Activated CD4-positive, alpha-beta T cell treated with anti-CD3 and anti-CD28 coated beads, Interleukin-2, amount 10 ng/mL, durations not matched to agents 7 days and 5 days (primary cell): ENCODE results near the gene CHKA. TPM values are rescaled to one million over a fixed set of nuclear protein-coding genes. Genes with fewer than 3 reads are reported as not detected.

Experiments
- CTCF ChIA-PET: fragments of 350-600 bp; sonication (Branson Sonifier 250); formaldehyde crosslinking; loops from one replicate; lab custom pipeline; 2021; ENCODE audit warnings: antibody characterized with exemption; lab: Charles Lee
- POLR2A ChIA-PET: fragments of 350-600 bp; sonication (Branson Sonifier 250); formaldehyde crosslinking; loops from one replicate; lab custom pipeline; 2021; ENCODE audit warnings: antibody characterized with exemption; lab: Charles Lee
- DNase-seq: peaks from one replicate; pipeline ENCODE4 v3.0.0-alpha.2; 2020
- H3K27ac Mint-ChIP-seq: one replicate; pipeline ENCODE4 v1.8.0; 2021; ENCODE audit warnings: mild to moderate bottlenecking, moderate library complexity, mixed read lengths
- H3K27me3 Mint-ChIP-seq: one replicate; pipeline ENCODE4 v1.8.0; 2021; ENCODE audit warnings: mixed read lengths
- H3K36me3 Mint-ChIP-seq: one replicate; pipeline ENCODE4 v1.8.0; 2021; ENCODE audit warnings: low read depth, mixed read lengths
- H3K4me1 Mint-ChIP-seq: one replicate; pipeline ENCODE4 v1.8.0; 2021; ENCODE audit warnings: mixed read lengths
- H3K4me3 Mint-ChIP-seq: one replicate; pipeline ENCODE4 v1.8.0; 2021; ENCODE audit warnings: mild to moderate bottlenecking, moderate library complexity, mixed read lengths
- H3K9me3 Mint-ChIP-seq: one replicate; pipeline ENCODE4 v1.8.0; 2021; ENCODE audit warnings: mixed read lengths
- total RNA-seq, 2 experiments: library from RNA; stranded (reverse); gene quantifications; one replicate each; pipeline ENCODE4 v1.2.3, GENCODE V29; 2021

The CHKA gene
- total RNA-seq, 2 experiments from 2014 or later, result 4.5 to 6.3 TPM

DNA sequence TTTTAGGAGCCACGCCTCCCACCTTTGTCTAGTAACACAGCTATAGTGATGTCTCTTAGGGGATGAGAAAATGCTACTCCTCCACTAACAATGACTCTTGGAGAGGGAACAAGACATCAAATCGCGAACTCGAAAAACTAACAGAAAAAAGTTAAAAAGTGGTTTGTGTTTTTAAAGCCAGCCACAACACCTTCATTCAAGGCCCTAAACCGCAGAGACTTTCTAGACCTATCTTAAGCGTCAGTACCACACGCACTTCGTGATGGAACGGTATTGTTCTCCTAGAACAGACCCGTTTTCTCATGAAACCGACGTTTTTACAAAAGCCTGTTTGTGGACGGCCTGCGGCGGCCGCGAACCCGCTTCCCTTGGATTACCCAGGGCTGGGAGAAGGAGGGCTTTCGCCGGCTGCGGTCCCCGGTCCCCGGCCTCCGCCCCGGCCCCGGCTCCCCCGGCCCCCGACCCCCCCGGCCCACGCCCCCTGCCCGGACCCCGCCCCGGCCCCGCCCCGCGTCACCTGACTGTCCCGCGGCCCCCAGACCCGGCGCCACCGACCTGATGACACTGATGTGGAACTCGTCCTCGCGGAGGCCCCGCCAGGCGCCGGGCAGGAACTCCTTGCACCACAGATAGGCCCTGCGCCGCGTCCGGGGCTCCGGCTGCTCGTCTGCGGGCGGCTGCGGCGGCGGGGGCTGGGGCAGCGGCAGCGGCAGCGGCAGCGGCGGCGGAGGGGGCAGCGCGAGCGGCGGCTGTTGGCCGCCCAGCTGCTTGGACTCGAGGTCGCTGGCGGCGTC is 718 bp downstream of the CHKA start:
- DNase-seq, result peak; percentile 56
- Mint-ChIP-seq H3K36me3 (no peaks in the 10 kb centered on the region), H3K9me3 (no peaks in the 10 kb centered on the region), H3K4me1 (peaks cover 21% of the 10 kb centered on the region), H3K27me3 (no peaks in the 10 kb centered on the region), H3K4me3 (peak overlapping the region; percentile 77), H3K27ac (peak overlapping the region; percentile 80)
- ChIA-PET POLR2A (no interaction called here), CTCF (interaction anchor here (0.6 to 0.7 kb wide), 2 partner anchors 998 to 1555 kb away, joined by 3 read pairs; no protein-coding TSS in a partner anchor)

GRCh38 chr11:68118706-68119448 is 2.3 kb downstream of the CHKA start:
- no peaks in the 10 kb centered on the region for H3K36me3 Mint-ChIP-seq
- no peak for DNase-seq
- POLR2A ChIA-PET, result interaction anchor here (0.6 to 0.7 kb wide), 2 partner anchors 72 to 79 kb away, joined by 3 to 9 read pairs; no protein-coding TSS in a partner anchor
- CTCF ChIA-PET, result no interaction called here
- H3K27me3 Mint-ChIP-seq, result no peaks in the 10 kb centered on the region
- no peak overlapping the region for H3K27ac Mint-ChIP-seq
- no peak overlapping the region for H3K4me3 Mint-ChIP-seq
- H3K4me1 Mint-ChIP-seq, result peaks cover 21% of the 10 kb centered on the region
- no peaks in the 10 kb centered on the region for H3K9me3 Mint-ChIP-seq

- POLR2A ChIA-PET, result interaction anchor here (0.6 to 0.7 kb wide), 2 partner anchors 71 to 80 kb away, joined by 3 to 9 read pairs; no protein-coding TSS in a partner anchor
- no peaks in the 10 kb centered on the region for H3K9me3 Mint-ChIP-seq
- H3K36me3 Mint-ChIP-seq, result no peaks in the 10 kb centered on the region
- no peaks in the 10 kb centered on the region for H3K27me3 Mint-ChIP-seq
- DNase-seq, result no peak
- no peak overlapping the region for H3K4me3 Mint-ChIP-seq
- no peak overlapping the region for H3K27ac Mint-ChIP-seq
- peaks cover 20% of the 10 kb centered on the region for H3K4me1 Mint-ChIP-seq
- CTCF ChIA-PET, result interaction anchor here (0.6 kb wide), 1 partner anchor 71 kb away, joined by 3 read pairs; no protein-coding TSS in a partner anchor
These were observed 3.2 kb downstream of the CHKA start for GRCh38 chr11:68117853-68118470.

DNA sequence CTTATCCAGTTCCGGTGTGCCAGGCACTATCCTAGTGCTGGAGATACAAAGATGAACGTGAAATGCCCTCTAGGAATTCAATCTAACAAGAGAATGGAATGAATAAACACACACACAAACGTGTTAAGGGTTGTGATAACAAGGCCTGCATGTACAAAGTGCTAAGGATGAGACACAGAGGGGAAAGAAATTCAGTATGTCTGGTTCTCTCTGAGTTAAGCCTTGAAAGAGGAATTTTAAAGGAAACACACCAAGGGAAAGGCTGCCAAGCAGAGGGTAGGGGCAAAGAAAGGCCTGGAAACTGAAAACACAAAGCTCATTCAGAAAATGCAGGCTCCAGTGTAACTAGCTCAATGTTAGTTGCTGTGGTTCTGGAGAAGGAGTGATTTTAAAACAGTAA is 4.2 kb downstream of the CHKA start:
- Mint-ChIP-seq H3K36me3 (no peaks in the 10 kb centered on the region), H3K27me3 (no peaks in the 10 kb centered on the region), H3K9me3 (no peaks in the 10 kb centered on the region), H3K4me3 (no peak overlapping the region), H3K4me1 (peaks cover 14% of the 10 kb centered on the region), H3K27ac (no peak overlapping the region)
- ChIA-PET POLR2A (no interaction called here), CTCF (interaction anchor here (0.6 kb wide), 1 partner anchor 586 kb away, joined by 3 read pairs; no protein-coding TSS in a partner anchor)
- DNase-seq, result no peak

GRCh38 chr11:68116126-68116525 is 5.1 kb downstream of the CHKA start:
- no peaks in the 10 kb centered on the region for H3K9me3 Mint-ChIP-seq
- no peak overlapping the region for H3K27ac Mint-ChIP-seq
- CTCF ChIA-PET, result no interaction called here
- DNase-seq, result no peak
- POLR2A ChIA-PET, result no interaction called here
- H3K4me1 Mint-ChIP-seq, result peaks cover 11% of the 10 kb centered on the region
- no peak overlapping the region for H3K4me3 Mint-ChIP-seq
- H3K36me3 Mint-ChIP-seq, result no peaks in the 10 kb centered on the region
- no peaks in the 10 kb centered on the region for H3K27me3 Mint-ChIP-seq

DNA sequence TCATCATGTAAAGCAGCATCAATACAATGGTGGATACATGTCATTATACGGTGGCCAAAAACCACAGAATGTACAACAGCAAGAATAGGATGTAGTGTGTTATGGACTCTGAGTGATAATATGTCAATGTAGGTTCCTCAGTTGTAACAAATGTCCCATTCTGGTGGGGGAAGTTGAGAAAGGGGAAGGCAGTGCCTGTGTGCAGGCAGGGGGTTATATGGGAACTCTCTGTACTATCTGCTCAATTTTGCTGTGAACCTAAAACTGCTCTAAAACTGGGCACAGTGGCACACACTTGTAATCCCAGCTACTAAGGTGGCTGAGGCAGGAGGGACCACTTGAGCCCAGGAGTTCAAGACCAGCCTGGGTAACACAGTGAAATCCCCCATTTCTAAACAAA is 5.9 kb downstream of the CHKA start:
- no peaks in the 10 kb centered on the region for H3K9me3 Mint-ChIP-seq
- no peak for DNase-seq
- CTCF ChIA-PET, result interaction anchor here (0.6 kb wide), 2 partner anchors 11 to 732 kb away, joined by 3 read pairs; no protein-coding TSS in a partner anchor
- no peaks in the 10 kb centered on the region for H3K36me3 Mint-ChIP-seq
- POLR2A ChIA-PET, result no interaction called here
- no peak overlapping the region for H3K27ac Mint-ChIP-seq
- H3K27me3 Mint-ChIP-seq, result no peaks in the 10 kb centered on the region
- H3K4me1 Mint-ChIP-seq, result peaks cover 10% of the 10 kb centered on the region
- no peak overlapping the region for H3K4me3 Mint-ChIP-seq

GRCh38 chr11:68113986-68114385 is 7.2 kb downstream of the CHKA start:
- Mint-ChIP-seq H3K4me3 (no peak overlapping the region), H3K27me3 (no peaks in the 10 kb centered on the region), H3K36me3 (no peaks in the 10 kb centered on the region), H3K27ac (no peak overlapping the region), H3K9me3 (no peaks in the 10 kb centered on the region), H3K4me1 (peaks cover 5% of the 10 kb centered on the region)
- POLR2A ChIA-PET, result interaction anchor here (0.6 kb wide), 1 partner anchor 9 kb away, joined by 3 read pairs; no protein-coding TSS in a partner anchor
- no peak for DNase-seq
- CTCF ChIA-PET, result no interaction called here

- no peak for DNase-seq
- ChIA-PET POLR2A (no interaction called here), CTCF (no interaction called here)
- no peaks in the 10 kb centered on the region for H3K4me1 Mint-ChIP-seq
- no peaks in the 10 kb centered on the region for H3K27me3 Mint-ChIP-seq
- H3K36me3 Mint-ChIP-seq, result no peaks in the 10 kb centered on the region
- H3K9me3 Mint-ChIP-seq, result no peaks in the 10 kb centered on the region
- no peak overlapping the region for H3K27ac Mint-ChIP-seq
- H3K4me3 Mint-ChIP-seq, result no peak overlapping the region
These were observed 13.5 kb downstream of the CHKA start for GRCh38 chr11:68107689-68108088.

GRCh38 chr11:68106165-68106940 is 14.8 kb downstream of the CHKA start:
- Mint-ChIP-seq H3K27ac (no peak overlapping the region), H3K9me3 (no peaks in the 10 kb centered on the region), H3K4me1 (no peaks in the 10 kb centered on the region), H3K27me3 (no peaks in the 10 kb centered on the region), H3K4me3 (no peak overlapping the region), H3K36me3 (no peaks in the 10 kb centered on the region)
- ChIA-PET CTCF (interaction anchor here (0.6 kb wide), 1 partner anchor 27 kb away, joined by 3 read pairs; no protein-coding TSS in a partner anchor), POLR2A (no interaction called here)
- no peak for DNase-seq

DNA sequence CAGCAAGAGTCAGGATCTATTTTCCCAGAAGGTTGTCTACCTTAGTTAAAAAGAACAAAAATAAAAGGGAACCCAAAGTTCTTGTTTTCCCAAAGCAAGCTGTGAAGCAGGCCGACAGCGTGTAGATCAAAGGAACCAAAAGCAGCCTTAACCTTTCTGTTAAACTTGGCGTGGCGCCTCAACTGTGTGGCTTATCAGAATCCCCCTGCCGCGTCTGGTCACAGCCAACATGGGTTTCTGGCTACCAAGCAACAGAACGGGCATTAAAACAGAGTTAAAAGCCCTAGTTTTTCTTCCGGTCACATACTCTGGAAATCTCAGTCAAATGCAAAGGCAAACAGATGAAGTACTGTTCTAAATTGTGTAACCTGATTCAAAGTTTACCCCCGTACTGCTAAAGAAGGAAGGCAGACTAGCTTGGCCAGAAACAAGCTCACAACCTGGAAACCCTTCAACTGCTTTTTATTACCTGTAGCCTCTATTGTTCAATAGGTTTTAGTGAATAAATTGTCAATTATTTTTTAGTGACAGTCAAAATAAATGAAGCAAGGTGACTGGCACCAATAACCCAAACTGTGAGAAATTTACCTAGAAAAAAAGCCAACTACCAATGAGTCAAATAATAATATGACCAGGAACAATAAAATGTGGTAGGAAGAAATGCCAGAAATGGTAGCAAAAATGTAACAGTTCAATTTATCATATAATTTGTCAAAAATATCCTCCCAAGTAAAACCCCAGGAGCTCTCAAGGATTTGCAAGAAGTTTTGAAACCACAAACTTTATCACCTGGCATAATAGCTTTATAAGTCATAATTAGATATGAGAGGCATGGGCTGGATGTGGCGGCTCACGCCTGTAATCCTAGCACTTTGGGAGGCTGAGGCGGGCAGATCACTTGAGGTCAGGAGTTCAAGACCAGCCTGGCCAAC is 21.4 kb downstream of the CHKA start:
- no peaks in the 10 kb centered on the region for H3K36me3 Mint-ChIP-seq
- ChIA-PET CTCF (interaction anchor here (0.7 to 0.9 kb wide), 2 partner anchors 38 to 166 kb away, joined by 3 read pairs; no protein-coding TSS in a partner anchor), POLR2A (no interaction called here)
- H3K27me3 Mint-ChIP-seq, result no peaks in the 10 kb centered on the region
- no peak overlapping the region for H3K4me3 Mint-ChIP-seq
- peaks cover 17% of the 10 kb centered on the region for H3K4me1 Mint-ChIP-seq
- DNase-seq, result peak; percentile 42
- H3K9me3 Mint-ChIP-seq, result no peaks in the 10 kb centered on the region
- H3K27ac Mint-ChIP-seq, result peak overlapping the region; percentile 66

DNA sequence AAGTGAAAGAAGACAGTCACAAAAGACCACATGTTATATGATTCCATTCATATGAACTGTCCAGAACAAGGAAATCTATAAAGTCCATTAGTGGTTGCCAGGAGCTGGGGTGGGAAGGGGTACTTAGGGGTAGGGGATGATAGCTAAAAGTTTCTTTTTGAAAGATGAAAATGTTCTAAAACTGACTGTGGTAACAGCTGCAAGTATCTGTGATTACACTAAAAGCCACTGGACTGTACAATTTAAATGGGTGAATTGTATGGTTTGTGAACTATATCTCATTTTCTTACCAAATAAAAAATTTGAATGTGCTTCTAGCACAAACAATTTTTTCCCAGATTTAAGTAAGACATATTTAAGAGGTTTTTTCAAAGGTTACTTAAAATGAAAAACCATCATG is 22.1 kb downstream of the CHKA start:
- POLR2A ChIA-PET, result no interaction called here
- DNase-seq, result no peak
- no peaks in the 10 kb centered on the region for H3K9me3 Mint-ChIP-seq
- H3K27me3 Mint-ChIP-seq, result no peaks in the 10 kb centered on the region
- H3K27ac Mint-ChIP-seq, result peak overlapping the region; percentile 66
- CTCF ChIA-PET, result interaction anchor here (0.9 kb wide), 1 partner anchor 38 kb away, joined by 3 read pairs; no protein-coding TSS in a partner anchor
- H3K4me1 Mint-ChIP-seq, result peaks cover 17% of the 10 kb centered on the region
- H3K36me3 Mint-ChIP-seq, result no peaks in the 10 kb centered on the region
- no peak overlapping the region for H3K4me3 Mint-ChIP-seq
